ENCODE results near the gene CADM4. TPM values are rescaled to one million over a fixed set of nuclear protein-coding genes. Genes with fewer than 3 reads are reported as not detected.
A peak's percentile ranks its signal among the peaks of the same experiment; 100 is the strongest.

CADM4 gene
- total RNA-seq, 1 donor from 2014 or later: 13.4 TPM

- Histone ChIP-seq H3K36me3 (ENCODE audit: control insufficient read depth, insufficient read depth, low read length) (peaks cover 14% of the 10 kb centered on the region), H3K27me3 (ENCODE audit: control insufficient read depth, insufficient read depth, low read length) (no peaks in the 10 kb centered on the region), H3K4me3 (ENCODE audit: low read depth, low read length) (no peak overlapping the region)
- FAIRE-seq: no peak
- no peak for TF ChIP-seq CTCF (IDR thresholded peaks at IDR 0.05; ENCODE audit: insufficient read depth, low read length, severe bottlenecking)
- DNase-seq (ENCODE audit: low read depth): no peak
Measured at GRCh38 chr19:43599635-43600295, 39.9 kb downstream of the CADM4 start.

- no peak overlapping the region for H3K4me3 ChIP-seq (ENCODE audit: low read depth, low read length)
- H3K27me3 ChIP-seq (ENCODE audit: control insufficient read depth, insufficient read depth, low read length): no peaks in the 10 kb centered on the region
- no peak for DNase-seq (ENCODE audit: low read depth)
- peaks cover 18% of the 10 kb centered on the region for H3K36me3 ChIP-seq (ENCODE audit: control insufficient read depth, insufficient read depth, low read length)
- no peak for FAIRE-seq
- no peak for TF ChIP-seq CTCF (IDR thresholded peaks at IDR 0.05; ENCODE audit: insufficient read depth, low read length, severe bottlenecking)
Measured at GRCh38 chr19:43598445-43599240, 41.0 kb downstream of the CADM4 start.

DNA sequence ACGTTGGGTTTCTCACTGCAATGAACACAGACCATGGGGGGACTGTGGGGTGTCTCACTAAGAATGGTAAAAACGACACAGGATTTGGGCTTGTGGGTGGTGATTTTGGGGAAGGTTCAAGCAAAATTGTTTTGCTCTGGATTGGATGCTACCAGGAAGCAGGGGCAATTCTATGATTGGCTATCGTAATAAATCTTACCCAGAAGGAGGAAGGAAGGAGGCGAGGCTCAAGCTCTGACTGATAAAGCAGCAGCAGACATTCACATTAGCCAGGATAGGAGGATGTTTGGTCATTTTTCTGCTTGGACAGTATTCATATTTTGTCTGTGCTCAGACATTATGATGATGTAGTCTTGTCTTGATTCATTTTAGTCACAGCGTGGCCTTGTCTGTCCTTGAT lies 41.8 kb downstream of the CADM4 start:
- Histone ChIP-seq H3K27me3 (ENCODE audit: control insufficient read depth, insufficient read depth, low read length) (no peaks in the 10 kb centered on the region), H3K36me3 (ENCODE audit: control insufficient read depth, insufficient read depth, low read length) (peaks cover 23% of the 10 kb centered on the region), H3K4me3 (ENCODE audit: low read depth, low read length) (no peak overlapping the region)
- no peak for TF ChIP-seq CTCF (IDR thresholded peaks at IDR 0.05; ENCODE audit: insufficient read depth, low read length, severe bottlenecking)
- DNase-seq (ENCODE audit: low read depth) (no peak), FAIRE-seq (no peak)

DNA sequence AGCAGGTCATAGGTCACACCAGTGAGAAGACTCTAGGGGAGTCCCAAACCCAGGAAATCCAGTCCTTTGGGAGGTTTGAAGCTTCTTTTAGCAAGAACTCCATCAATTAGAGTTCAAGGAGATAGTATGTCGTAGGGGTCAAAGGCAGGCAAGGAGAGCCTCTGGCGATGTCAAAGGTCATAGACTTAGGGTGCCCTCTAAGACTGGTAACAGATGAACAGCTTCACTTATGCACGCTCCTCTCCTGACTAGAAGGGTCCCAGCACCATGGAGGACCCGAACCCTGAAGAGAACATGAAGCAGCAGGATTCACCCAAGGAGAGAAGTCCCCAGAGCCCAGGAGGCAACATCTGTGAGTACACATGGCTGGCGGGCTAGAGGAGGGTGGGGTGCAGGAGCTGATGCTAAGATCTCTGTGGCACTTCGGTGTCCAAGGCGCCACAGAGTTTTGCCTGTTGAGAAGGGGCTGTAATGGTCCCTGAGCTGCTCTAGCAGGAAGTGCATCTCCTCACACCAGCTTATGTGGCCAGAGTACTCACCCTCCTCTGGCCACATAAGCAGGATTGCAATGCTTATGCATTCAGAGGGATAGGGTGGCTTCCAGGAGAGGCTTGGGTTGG lies 42.7 kb downstream of the CADM4 start:
- H3K27me3 ChIP-seq (ENCODE audit: control insufficient read depth, insufficient read depth, low read length): no peaks in the 10 kb centered on the region
- peaks cover 27% of the 10 kb centered on the region for H3K36me3 ChIP-seq (ENCODE audit: control insufficient read depth, insufficient read depth, low read length)
- no peak for TF ChIP-seq CTCF (IDR thresholded peaks at IDR 0.05; ENCODE audit: insufficient read depth, low read length, severe bottlenecking)
- DNase-seq (ENCODE audit: low read depth) (no peak), FAIRE-seq (no peak)
- H3K4me3 ChIP-seq (ENCODE audit: low read depth, low read length): peak overlapping the region; percentile 84

GRCh38 chr19:43595999-43596841 lies 43.4 kb downstream of the CADM4 start, which contains the start of the genes IRGQ and ZNF576:
TSS of gene IRGQ (minus strand) at chr19:43596134. CDS start at chr19:43595338, 796 bp downstream.
TSS of gene ZNF576 (plus strand) at chr19:43596595. CDS start at chr19:43597109, 514 bp downstream.
- H3K27me3 ChIP-seq (ENCODE audit: control insufficient read depth, insufficient read depth, low read length): no peaks in the 10 kb centered on the region
- peak within 1 kb of the TSS; percentile 84 for H3K4me3 ChIP-seq (ENCODE audit: low read depth, low read length)
- H3K36me3 ChIP-seq (ENCODE audit: control insufficient read depth, insufficient read depth, low read length): peaks cover 27% of the 10 kb centered on the region
- DNase-seq (ENCODE audit: low read depth) (peak; percentile 99), FAIRE-seq (peak; percentile 93)
- no peak for TF ChIP-seq CTCF (IDR thresholded peaks at IDR 0.05; ENCODE audit: insufficient read depth, low read length, severe bottlenecking)

Data from bronchial epithelial cell (primary cell).